ENCODE data around the gene ATP5PD. TPM values are rescaled to one million over a fixed set of nuclear protein-coding genes. Genes with fewer than 3 reads are reported as not detected.

ATP5PD gene
- total RNA-seq, 1 experiment from 2014 or later, result 383 TPM

- peaks cover 52% of the 10 kb centered on the region for H3K36me3 Mint-ChIP-seq
- no peaks in the 10 kb centered on the region for H3K27me3 Mint-ChIP-seq (ENCODE audit: low read depth)
- no peak overlapping the region for H3K4me3 Mint-ChIP-seq
- no peak for ATAC-seq
- POLR2A ChIA-PET, result interaction anchor here (0.5 to 0.6 kb wide), 3 partner anchors 57 to 176 kb away, joined by 3 to 4 read pairs (median 3); no protein-coding TSS in a partner anchor
- CTCF ChIA-PET, result interaction anchor here (0.6 to 3.3 kb wide), 8 partner anchors 9 to 349 kb away, joined by 3 to 18 read pairs (median 5); partner anchors contain the start of genes KCTD2 and SLC16A5
- TF ChIP-seq HMGXB4 (CRISPR knock-in tag; IDR thresholded peaks at IDR 0.05) (no peak), FOXJ3 (CRISPR knock-in tag; IDR thresholded peaks at IDR 0.05; ENCODE audit: borderline replicate concordance) (no peak), RORB (CRISPR knock-in tag; IDR thresholded peaks at IDR 0.05) (no peak), ZNF138 (CRISPR knock-in tag; conservative IDR thresholded peaks at IDR 0.05) (no peak), ZNF416 (CRISPR knock-in tag; IDR thresholded peaks at IDR 0.05) (no peak)
- TF ChIP-seq, protein P1, sequence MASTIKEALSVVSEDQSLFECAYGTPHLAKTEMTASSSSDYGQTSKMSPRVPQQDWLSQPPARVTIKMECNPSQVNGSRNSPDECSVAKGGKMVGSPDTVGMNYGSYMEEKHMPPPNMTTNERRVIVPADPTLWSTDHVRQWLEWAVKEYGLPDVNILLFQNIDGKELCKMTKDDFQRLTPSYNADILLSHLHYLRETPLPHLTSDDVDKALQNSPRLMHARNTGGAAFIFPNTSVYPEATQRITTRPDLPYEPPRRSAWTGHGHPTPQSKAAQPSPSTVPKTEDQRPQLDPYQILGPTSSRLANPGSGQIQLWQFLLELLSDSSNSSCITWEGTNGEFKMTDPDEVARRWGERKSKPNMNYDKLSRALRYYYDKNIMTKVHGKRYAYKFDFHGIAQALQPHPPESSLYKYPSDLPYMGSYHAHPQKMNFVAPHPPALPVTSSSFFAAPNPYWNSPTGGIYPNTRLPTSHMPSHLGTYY (CRISPR knock-in tag; IDR thresholded peaks at IDR 0.05), result no peak
- no peaks in the 10 kb centered on the region for H3K4me1 Mint-ChIP-seq
- no peak for DNase-seq (ENCODE audit: low spot score)
- H3K27ac Mint-ChIP-seq, result no peak overlapping the region
- no peaks in the 10 kb centered on the region for H3K9me3 Mint-ChIP-seq
These were observed 16.4 kb upstream of the ATP5PD start for GRCh38 chr17:75063201-75063600.

DNA sequence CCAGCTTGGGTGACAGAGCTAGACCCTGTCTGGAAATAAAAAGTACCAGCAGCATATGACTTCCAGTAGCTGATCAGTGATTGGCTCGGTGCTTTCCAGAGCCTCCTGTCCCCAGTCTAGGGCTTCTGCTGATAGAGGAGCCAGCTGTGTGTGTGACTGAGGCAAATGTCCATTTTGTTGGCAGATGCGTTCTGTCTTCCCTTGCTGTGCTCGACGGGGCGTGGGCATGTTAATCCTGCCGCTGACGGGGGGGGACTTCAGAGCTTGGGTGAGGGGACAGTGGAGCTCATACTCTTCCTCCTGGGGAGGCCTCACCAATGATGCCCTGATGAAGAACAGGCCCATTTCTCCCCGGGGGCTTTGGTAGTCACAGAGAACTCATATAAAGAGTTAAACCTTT lies 14.8 kb upstream of the ATP5PD start:
- H3K4me3 Mint-ChIP-seq, result no peak overlapping the region
- no peak overlapping the region for H3K27ac Mint-ChIP-seq
- ChIA-PET CTCF (interaction anchor here (1.0 to 3.1 kb wide), 4 partner anchors 8 to 52 kb away, joined by 3 to 13 read pairs (median 8); no protein-coding TSS in a partner anchor), POLR2A (no interaction called here)
- no peak for DNase-seq (ENCODE audit: low spot score)
- H3K36me3 Mint-ChIP-seq, result peaks cover 57% of the 10 kb centered on the region
- H3K4me1 Mint-ChIP-seq, result no peaks in the 10 kb centered on the region
- H3K27me3 Mint-ChIP-seq (ENCODE audit: low read depth), result no peaks in the 10 kb centered on the region
- ATAC-seq, result no peak
- TF ChIP-seq ELF4 (CRISPR knock-in tag; IDR thresholded peaks at IDR 0.05; ENCODE audit: low read depth) (no peak), NFATC4 (CRISPR knock-in tag; IDR thresholded peaks at IDR 0.05) (no peak)
- TF ChIP-seq, protein P2, sequence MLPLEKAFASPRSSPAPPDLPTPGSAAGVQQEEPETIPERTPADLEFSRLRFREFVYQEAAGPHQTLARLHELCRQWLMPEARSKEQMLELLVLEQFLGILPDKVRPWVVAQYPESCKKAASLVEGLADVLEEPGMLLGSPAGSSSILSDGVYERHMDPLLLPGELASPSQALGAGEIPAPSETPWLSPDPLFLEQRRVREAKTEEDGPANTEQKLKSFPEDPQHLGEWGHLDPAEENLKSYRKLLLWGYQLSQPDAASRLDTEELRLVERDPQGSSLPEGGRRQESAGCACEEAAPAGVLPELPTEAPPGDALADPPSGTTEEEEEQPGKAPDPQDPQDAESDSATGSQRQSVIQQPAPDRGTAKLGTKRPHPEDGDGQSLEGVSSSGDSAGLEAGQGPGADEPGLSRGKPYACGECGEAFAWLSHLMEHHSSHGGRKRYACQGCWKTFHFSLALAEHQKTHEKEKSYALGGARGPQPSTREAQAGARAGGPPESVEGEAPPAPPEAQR (CRISPR knock-in tag; IDR thresholded peaks at IDR 0.05), result no peak
- H3K9me3 Mint-ChIP-seq, result no peaks in the 10 kb centered on the region

- Mint-ChIP-seq H3K27me3 (ENCODE audit: low read depth) (no peaks in the 10 kb centered on the region), H3K27ac (no peak overlapping the region), H3K4me1 (no peaks in the 10 kb centered on the region), H3K36me3 (peaks cover 63% of the 10 kb centered on the region), H3K9me3 (no peaks in the 10 kb centered on the region), H3K4me3 (no peak overlapping the region)
- ATAC-seq (no peak), DNase-seq (ENCODE audit: low spot score) (no peak)
- ChIA-PET POLR2A (interaction anchor here (1.3 kb wide), 1 partner anchor 48 kb away, joined by 3 read pairs; the partner anchor contains the start of gene MRPL58), CTCF (interaction anchor here (1.0 to 3.1 kb wide), 9 partner anchors 9 to 53 kb away, joined by 3 to 13 read pairs (median 9); partner anchors contain the start of gene ARMC7)
- no peak for TF ChIP-seq SMAD4 (CRISPR knock-in tag; IDR thresholded peaks at IDR 0.05)
- no peak for TF ChIP-seq OVOL2 (CRISPR knock-in tag; IDR thresholded peaks at IDR 0.05; ENCODE audit: borderline replicate concordance)
- no peak for TF ChIP-seq ZNF317 (CRISPR knock-in tag; IDR thresholded peaks at IDR 0.05; ENCODE audit: borderline replicate concordance, low read depth)
- TF ChIP-seq NFE2L1 (CRISPR knock-in tag; IDR thresholded peaks at IDR 0.05), result no peak
- TF ChIP-seq, protein P3, sequence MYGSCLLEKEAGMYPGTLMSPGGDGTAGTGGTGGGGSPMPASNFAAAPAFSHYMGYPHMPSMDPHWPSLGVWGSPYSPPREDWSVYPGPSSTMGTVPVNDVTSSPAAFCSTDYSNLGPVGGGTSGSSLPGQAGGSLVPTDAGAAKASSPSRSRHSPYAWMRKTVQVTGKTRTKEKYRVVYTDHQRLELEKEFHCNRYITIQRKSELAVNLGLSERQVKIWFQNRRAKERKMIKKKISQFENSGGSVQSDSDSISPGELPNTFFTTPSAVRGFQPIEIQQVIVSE (CRISPR knock-in tag; IDR thresholded peaks at IDR 0.05; ENCODE audit: borderline replicate concordance), result no peak
- TF ChIP-seq HMGXB4 (CRISPR knock-in tag; IDR thresholded peaks at IDR 0.05), result no peak
- TF ChIP-seq ZNF512 (CRISPR knock-in tag; IDR thresholded peaks at IDR 0.05; ENCODE audit: borderline replicate concordance), result no peak
- TF ChIP-seq, protein P4, sequence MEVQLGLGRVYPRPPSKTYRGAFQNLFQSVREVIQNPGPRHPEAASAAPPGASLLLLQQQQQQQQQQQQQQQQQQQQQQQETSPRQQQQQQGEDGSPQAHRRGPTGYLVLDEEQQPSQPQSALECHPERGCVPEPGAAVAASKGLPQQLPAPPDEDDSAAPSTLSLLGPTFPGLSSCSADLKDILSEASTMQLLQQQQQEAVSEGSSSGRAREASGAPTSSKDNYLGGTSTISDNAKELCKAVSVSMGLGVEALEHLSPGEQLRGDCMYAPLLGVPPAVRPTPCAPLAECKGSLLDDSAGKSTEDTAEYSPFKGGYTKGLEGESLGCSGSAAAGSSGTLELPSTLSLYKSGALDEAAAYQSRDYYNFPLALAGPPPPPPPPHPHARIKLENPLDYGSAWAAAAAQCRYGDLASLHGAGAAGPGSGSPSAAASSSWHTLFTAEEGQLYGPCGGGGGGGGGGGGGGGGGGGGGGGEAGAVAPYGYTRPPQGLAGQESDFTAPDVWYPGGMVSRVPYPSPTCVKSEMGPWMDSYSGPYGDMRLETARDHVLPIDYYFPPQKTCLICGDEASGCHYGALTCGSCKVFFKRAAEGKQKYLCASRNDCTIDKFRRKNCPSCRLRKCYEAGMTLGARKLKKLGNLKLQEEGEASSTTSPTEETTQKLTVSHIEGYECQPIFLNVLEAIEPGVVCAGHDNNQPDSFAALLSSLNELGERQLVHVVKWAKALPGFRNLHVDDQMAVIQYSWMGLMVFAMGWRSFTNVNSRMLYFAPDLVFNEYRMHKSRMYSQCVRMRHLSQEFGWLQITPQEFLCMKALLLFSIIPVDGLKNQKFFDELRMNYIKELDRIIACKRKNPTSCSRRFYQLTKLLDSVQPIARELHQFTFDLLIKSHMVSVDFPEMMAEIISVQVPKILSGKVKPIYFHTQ (CRISPR knock-in tag; IDR thresholded peaks at IDR 0.05), result no peak
- TF ChIP-seq, protein P5, sequence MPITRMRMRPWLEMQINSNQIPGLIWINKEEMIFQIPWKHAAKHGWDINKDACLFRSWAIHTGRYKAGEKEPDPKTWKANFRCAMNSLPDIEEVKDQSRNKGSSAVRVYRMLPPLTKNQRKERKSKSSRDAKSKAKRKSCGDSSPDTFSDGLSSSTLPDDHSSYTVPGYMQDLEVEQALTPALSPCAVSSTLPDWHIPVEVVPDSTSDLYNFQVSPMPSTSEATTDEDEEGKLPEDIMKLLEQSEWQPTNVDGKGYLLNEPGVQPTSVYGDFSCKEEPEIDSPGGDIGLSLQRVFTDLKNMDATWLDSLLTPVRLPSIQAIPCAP (CRISPR knock-in tag; IDR thresholded peaks at IDR 0.05), result no peak
- TF ChIP-seq ZBTB21 (CRISPR knock-in tag; IDR thresholded peaks at IDR 0.05; ENCODE audit: borderline replicate concordance), result no peak
These were observed 14.3 kb upstream of the ATP5PD start for GRCh38 chr17:75061055-75061438.

All from WTC11 (cell line).